NT2/D1 (cell line): ENCODE results near the gene FRYL.

ENCODE experiments used
- YY1 ChIP-seq: IDR thresholded peaks from 2 replicates; pipeline ENCODE4 v1.6.1; 2011; ENCODE audit not compliant: insufficient read length, insufficient read depth
- ZNF274 ChIP-seq: IDR thresholded peaks from 2 replicates; pipeline ENCODE4 v1.6.1; 2011; ENCODE audit warnings: mild to moderate bottlenecking, low read depth, low read length

- TF ChIP-seq YY1, result no peak
- TF ChIP-seq ZNF274, result no peak
These were observed 128.2 kb downstream of the FRYL start for GRCh38 chr4:48651914-48652313.
